Measurements from ENCODE around the gene CLDN10.

Gene CLDN10

DNA sequence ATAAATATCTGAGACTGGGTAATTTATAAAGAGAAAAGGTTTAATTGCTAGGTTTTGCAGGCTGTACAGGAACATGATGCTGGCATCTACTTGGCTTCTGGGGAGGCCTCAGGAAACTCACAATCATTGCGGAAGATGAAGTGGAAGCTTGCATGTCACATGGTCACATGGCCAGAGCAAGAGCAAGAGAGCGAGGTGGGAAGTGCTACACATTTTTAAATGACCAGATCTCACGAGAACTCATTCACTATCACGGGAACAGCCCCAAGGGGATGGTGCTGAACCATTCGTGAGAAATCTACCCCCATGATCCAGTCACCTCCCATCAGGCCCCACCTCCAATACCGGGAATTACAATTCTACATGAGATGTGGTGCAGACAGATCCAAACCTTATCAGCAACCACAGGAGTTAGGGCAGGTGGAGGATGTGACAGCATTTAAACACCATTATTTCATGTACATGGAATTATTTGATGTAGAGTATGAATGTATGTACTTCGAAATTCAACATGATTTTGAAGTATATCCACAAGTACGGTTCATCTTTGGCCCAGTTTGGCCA lies 10.5 kb upstream of the CLDN10 start:
- TF ChIP-seq, protein P1, sequence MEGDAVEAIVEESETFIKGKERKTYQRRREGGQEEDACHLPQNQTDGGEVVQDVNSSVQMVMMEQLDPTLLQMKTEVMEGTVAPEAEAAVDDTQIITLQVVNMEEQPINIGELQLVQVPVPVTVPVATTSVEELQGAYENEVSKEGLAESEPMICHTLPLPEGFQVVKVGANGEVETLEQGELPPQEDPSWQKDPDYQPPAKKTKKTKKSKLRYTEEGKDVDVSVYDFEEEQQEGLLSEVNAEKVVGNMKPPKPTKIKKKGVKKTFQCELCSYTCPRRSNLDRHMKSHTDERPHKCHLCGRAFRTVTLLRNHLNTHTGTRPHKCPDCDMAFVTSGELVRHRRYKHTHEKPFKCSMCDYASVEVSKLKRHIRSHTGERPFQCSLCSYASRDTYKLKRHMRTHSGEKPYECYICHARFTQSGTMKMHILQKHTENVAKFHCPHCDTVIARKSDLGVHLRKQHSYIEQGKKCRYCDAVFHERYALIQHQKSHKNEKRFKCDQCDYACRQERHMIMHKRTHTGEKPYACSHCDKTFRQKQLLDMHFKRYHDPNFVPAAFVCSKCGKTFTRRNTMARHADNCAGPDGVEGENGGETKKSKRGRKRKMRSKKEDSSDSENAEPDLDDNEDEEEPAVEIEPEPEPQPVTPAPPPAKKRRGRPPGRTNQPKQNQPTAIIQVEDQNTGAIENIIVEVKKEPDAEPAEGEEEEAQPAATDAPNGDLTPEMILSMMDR (conservative IDR thresholded peaks at IDR 0.05), result no peak
- TF ChIP-seq ZFX (IDR thresholded peaks at IDR 0.05), result no peak
- H3K27ac ChIP-seq, result no peak overlapping the region

DNA sequence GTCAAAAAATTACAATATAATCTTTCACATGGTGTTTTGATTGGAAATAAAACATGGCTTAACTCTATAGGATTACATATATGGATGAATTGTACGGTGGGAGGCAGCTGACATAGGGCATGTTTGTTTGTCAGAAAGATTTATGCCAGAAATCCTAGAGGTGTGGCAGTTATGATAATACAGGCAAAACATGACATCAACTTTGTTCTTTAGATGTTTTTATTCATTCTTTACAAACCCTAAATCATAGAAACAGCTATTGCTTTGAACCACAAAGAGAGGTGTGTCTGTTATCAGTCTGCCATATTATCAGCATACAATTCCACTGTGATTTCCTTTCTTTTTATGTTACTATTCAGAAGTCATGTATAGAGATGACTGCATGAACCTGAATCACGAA lies 8.2 kb upstream of the CLDN10 start:
- no peak overlapping the region for H3K27ac ChIP-seq
- TF ChIP-seq ZFX (IDR thresholded peaks at IDR 0.05), result no peak
- TF ChIP-seq, protein P1 (conservative IDR thresholded peaks at IDR 0.05), result no peak

DNA sequence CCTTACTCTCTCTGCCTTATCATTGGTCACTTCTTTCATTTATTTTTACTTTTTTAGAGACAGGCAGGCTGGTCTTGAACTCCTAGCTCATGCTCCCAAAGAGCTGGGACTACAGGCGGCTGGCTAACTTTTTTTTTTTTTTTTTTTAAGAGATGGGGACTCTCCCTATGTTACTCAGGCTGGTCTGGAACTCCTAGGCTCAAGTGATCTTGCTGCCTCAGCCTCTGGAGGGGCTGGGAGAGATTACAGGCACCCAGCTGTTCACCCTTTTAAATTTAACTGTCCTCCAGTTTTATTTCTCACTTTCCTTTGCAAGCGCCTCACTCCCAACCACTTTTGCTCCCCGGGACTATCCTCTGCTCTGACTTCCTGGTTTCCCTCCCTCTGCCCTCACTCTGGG lies 5.6 kb upstream of the CLDN10 start:
- H3K27ac ChIP-seq, result no peak overlapping the region
- TF ChIP-seq ZFX (IDR thresholded peaks at IDR 0.05), result no peak
- TF ChIP-seq, protein P1 (conservative IDR thresholded peaks at IDR 0.05), result no peak

DNA sequence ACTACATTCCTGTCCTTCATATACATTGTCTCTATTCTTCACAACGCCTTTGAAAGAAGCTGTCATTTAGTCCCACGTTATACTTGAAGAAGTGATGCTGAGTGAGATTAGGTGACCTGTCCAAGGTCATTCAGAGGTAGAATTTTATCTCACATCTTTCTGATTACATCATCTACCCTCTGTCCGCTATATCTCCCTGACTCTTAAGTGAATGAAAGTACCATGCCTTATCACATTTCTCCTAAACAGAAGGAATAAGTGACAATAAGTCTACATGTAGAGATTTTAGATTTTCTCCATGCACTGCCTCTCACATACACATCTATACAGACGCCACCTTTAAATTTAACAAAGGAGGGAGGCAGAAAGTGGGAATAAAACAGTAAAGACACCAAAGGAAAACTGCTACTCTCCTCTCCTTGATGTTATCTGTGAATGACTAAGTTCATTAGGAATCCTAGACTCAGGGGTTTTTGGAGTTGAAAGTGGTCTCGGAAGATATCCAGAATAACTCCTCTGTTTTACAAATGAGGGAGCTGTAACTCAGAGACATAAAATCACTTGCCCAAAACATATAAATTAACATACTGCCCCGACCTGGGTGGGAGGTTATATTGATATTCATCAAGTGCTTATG lies 4.9 kb upstream of the CLDN10 start:
- H3K27ac ChIP-seq, result no peak overlapping the region
- TF ChIP-seq ZFX (IDR thresholded peaks at IDR 0.05), result no peak
- TF ChIP-seq, protein P1 (conservative IDR thresholded peaks at IDR 0.05), result no peak

DNA sequence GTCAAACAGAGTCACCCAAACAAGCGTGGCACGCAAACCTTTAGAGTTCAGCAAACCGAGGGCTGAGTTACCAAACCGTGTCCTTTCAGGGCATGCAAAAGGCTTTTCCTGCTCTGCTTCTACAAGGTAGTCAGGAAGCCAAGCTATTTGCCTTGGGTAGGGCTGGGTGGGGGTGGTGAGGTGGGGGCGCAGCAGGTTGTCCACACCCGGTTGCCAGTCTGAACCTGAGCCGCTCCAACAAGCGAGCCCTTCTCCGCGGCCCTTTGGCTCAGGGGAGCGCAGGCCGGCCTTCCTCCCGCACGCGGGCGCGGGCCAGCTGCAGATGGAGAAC lies 347 bp upstream of the CLDN10 start:
- no peak overlapping the region for H3K27ac ChIP-seq
- no peak for TF ChIP-seq ZFX (IDR thresholded peaks at IDR 0.05)
- TF ChIP-seq, protein P1 (conservative IDR thresholded peaks at IDR 0.05), result no peak

DNA sequence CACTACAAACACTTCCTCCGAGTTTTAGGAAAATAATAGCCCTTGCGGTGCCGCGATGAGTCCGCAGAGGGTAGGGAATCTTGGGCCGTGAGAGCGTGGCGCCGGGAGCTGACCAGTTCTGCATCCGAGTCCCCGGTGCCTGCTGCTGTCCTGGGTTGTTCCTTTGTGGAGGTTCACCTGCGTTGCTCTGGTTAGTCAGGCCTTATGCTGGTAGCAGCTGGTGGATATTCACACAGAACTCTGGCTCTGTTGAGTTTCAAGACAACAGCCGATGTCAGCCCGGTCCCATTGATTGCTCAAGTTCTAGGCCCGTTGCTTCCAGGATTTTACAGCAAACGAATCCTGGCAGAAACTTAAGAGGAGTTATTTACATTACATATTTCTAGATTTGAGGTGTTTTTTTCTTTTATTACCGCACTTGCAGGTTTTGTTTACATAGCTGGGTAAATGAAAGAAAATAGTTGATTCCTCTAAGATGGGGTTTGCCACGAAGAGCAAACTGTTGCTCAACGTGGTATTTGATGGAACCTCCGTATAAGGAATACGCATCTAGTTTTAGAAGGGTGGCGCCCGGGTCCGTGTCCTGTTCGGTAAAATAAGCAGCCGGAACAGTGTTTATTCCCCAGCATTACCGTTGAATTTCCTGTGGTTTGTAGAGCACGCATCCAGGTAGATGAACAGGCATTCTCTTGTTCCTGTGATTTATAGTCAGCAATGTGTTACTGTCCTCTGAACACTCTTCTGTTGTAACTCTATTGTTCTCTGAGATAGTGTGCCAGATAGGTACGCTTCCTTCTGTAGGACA lies 1.3 kb downstream of the CLDN10 start:
- TF ChIP-seq, protein P1 (conservative IDR thresholded peaks at IDR 0.05), result no peak
- TF ChIP-seq ZFX (IDR thresholded peaks at IDR 0.05), result no peak
- no peak overlapping the region for H3K27ac ChIP-seq

DNA sequence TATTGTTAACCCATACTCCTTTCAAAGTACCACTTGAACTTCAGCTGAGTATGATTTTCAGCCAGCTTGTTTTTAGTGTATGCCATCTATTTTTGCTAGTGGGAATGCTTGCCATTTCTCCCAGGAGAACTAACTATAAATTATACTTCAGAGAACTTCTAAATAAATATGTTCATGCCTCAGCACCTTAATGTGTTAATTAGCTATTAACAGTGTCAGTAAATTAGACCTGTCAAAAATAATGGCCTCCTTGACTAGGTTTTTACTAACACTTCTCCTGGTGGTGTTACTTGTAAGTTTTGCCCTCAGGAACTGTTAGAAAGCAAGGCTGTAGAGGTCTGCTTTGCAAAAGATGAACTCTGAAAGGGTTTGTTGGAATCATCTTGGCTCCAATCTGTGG lies 4.5 kb downstream of the CLDN10 start:
- TF ChIP-seq, protein P1 (conservative IDR thresholded peaks at IDR 0.05), result no peak; the same call in 1 of the 2 replicates
- TF ChIP-seq ZFX (IDR thresholded peaks at IDR 0.05), result no peak

More for the DNA sequence above, 4.5 kb downstream of the CLDN10 start:
- no peak overlapping the region for H3K27ac ChIP-seq

Data from C4-2B (cell line).